Adipocyte (in vitro differentiated cells): ENCODE data around the gene NOL4L.

Experiments used
- DNase-seq: peaks from one replicate; pipeline ENCODE4 v3.0.0-alpha.2; 2015; ENCODE audit warnings: low read depth
- H3K27me3 ChIP-seq: replicated peaks from 2 replicates; pipeline ENCODE4 v1.7.0; 2013; ENCODE audit warnings: mild to moderate bottlenecking, low read length, moderate library complexity; ENCODE audit not compliant: control insufficient read depth, insufficient read depth
- H3K36me3 ChIP-seq: 2 replicates; pipeline ENCODE4 v1.7.0; 2013; ENCODE audit warnings: low read length, mild to moderate bottlenecking, moderate library complexity; ENCODE audit not compliant: control insufficient read depth, insufficient read depth, severe bottlenecking
- H3K4me1 ChIP-seq: 2 replicates; pipeline ENCODE4 v1.7.0; 2013; ENCODE audit warnings: mild to moderate bottlenecking, low read length, moderate library complexity; ENCODE audit not compliant: control insufficient read depth, insufficient read depth
- H3K4me3 ChIP-seq: 2 replicates; pipeline ENCODE4 v1.7.0; 2013; ENCODE audit warnings: mild to moderate bottlenecking, low read length, moderate library complexity
- H3K9ac ChIP-seq: 2 replicates; pipeline ENCODE4 v1.7.0; 2013; ENCODE audit warnings: mild to moderate bottlenecking, low read length, moderate library complexity
- H3K9me3 ChIP-seq: 2 replicates; pipeline ENCODE4 v1.7.0; 2013; ENCODE audit warnings: mild to moderate bottlenecking, low read length, moderate library complexity; ENCODE audit not compliant: control insufficient read depth

The NOL4L gene

DNA sequence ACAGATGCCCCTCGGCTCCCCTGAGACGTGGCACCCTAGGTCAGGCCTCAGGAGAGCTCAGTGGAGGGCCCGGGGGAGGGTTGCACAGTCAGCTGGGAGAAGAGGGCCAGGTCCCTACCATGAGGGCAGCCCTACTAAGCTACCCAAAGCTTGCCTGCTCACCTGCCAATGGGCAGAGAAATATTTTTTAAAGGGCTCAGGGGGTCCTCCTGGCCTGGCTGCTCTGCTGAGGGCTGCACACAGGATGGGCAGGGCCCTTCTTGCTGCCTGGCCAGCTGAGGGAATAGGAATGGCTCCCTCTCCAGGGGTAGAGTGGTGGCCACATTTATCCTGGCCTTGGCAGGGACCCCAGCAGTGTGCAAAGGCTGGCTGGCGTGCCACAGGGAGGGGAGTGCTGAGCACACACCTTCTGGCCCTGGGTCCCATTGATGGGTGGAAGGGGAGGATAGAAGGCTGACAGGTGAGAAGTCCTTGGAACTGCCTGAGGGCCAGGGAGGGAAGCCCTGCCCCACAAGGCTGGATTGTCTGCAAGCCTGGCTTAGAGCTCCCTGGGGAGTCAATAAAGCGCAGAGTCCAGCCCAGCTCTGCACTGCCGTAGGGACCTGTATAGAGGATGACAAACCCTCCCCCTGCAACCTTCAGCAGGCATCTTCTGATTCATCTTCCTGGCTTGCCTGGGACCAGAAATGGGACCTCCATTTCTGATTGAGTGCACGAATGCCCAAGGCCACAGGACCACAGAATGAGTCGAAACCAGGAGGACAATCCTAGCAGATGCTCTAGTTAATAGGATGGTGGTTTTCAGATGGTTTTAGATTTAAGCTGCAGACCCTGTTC lies 62.1 kb downstream of the NOL4L start:
- no peak for DNase-seq
- Histone ChIP-seq H3K9ac (no peak overlapping the region), H3K9me3 (no peaks in the 10 kb centered on the region), H3K36me3 (no peaks in the 10 kb centered on the region), H3K27me3 (peaks cover 10% of the 10 kb centered on the region), H3K4me3 (no peak overlapping the region), H3K4me1 (peaks cover 8% of the 10 kb centered on the region)

DNA sequence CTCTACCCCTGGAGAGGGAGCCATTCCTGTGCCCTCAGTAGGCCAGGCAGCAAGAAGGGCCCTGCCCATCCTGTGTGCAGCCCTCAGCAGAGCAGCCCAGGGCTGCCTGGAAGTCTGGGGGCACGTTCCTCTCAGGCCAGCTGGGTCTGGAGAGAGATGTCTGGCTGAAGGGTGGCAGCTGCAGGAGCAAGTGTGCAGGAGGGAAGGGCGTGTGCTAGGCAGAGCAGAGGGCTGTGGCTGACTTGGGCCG lies 62.7 kb downstream of the NOL4L start:
- Histone ChIP-seq H3K36me3 (no peaks in the 10 kb centered on the region), H3K27me3 (peaks cover 9% of the 10 kb centered on the region), H3K9ac (no peak overlapping the region), H3K4me1 (peaks cover 4% of the 10 kb centered on the region), H3K4me3 (no peak overlapping the region), H3K9me3 (no peaks in the 10 kb centered on the region)
- DNase-seq = no peak

DNA sequence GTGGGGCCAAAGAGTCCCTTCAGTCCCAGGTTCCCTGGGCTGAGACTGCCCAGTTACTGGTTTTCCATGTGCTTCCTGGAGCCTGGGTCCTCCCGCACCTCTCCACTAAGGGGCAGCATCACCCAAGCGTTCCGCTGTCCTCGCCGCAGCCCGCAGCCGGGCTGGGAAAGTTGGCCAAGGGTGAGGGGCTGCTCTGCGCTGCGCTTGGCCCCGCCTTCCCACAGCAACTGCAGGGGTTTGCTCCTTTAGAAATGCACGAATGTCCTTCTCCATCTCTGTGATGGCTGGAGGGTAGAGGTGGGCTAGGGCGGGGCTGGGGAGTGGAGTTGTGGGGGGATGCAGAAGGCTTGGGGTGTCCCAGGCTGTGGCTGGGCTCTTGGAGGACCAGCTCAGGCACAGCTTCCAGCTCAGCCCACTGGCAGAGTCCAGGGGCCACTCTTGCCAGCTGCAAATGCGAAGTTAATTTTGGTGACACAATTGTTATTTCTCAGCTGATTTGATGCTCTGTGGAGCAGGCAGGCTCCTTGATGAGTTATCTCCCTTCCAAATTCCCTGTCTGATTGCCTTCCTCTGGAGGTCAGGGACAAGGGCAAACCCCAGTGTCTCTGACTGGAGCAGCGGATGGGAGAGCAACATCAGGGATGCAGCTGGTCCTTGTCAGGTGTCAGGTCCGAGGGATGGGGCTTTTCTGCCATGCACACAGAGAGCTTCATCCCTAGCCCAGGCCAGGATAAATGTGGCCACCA lies 63.2 kb downstream of the NOL4L start:
- Histone ChIP-seq H3K27me3 (peaks cover 4% of the 10 kb centered on the region), H3K9ac (no peak overlapping the region), H3K4me3 (no peak overlapping the region), H3K4me1 (no peaks in the 10 kb centered on the region), H3K9me3 (no peaks in the 10 kb centered on the region), H3K36me3 (no peaks in the 10 kb centered on the region)
- DNase-seq = peak; percentile 82

GRCh38 chr20:32520927-32521203 lies 64.3 kb downstream of the NOL4L start:
- no peaks in the 10 kb centered on the region for H3K4me1 ChIP-seq
- H3K4me3 ChIP-seq = no peak overlapping the region
- H3K36me3 ChIP-seq = no peaks in the 10 kb centered on the region

GRCh38 chr20:32519381-32519730 lies 65.8 kb downstream of the NOL4L start:
- no peaks in the 10 kb centered on the region for H3K9me3 ChIP-seq
- no peak overlapping the region for H3K4me3 ChIP-seq
- no peaks in the 10 kb centered on the region for H3K4me1 ChIP-seq
- no peak overlapping the region for H3K9ac ChIP-seq
- no peaks in the 10 kb centered on the region for H3K27me3 ChIP-seq
- H3K36me3 ChIP-seq = no peaks in the 10 kb centered on the region
- DNase-seq = no peak

More at GRCh38 chr20:32520927-32521203, 64.3 kb downstream of the NOL4L start:
- H3K27me3 ChIP-seq = no peaks in the 10 kb centered on the region
- H3K9me3 ChIP-seq = no peaks in the 10 kb centered on the region
- no peak for DNase-seq
- H3K9ac ChIP-seq = no peak overlapping the region

DNA sequence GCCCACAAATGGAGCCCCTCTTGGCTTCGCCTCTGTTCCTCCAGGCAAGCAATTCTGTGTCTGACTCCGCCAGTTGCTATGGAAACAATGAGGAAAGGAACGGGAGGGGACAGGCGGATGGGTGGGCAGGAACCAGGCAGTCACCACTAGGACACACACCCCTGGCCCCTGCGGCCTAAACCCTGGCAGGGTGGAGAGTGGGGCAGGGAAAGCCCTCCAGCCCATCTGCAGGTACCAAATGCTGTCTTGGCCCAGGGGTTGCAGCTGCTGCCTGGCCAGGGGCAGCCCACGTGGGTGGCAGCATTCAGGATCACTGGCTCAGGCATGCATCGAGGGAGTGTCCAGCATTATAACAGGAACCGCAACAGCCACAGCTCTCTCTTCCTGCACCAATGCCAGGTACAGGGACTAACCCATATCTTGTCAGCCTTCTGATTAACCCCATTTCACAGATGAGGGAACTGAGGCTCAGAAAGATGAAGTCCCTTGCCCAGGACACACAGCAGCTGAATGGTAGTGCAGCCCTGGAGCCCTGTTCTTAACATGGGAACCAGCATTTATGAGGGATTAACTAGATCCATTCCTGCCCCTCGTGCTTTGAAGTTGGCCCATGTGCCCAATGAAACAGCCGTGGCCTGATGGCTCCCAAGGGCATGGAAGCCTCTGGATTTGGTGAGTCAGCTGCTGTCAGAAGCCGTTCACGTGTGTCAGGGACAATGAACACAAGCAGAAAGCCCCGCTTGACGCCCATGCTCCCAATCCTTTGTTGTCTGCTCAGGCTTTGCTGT lies 66.3 kb downstream of the NOL4L start:
- no peak for DNase-seq
- no peaks in the 10 kb centered on the region for H3K27me3 ChIP-seq
- H3K4me1 ChIP-seq = no peaks in the 10 kb centered on the region
- no peaks in the 10 kb centered on the region for H3K9me3 ChIP-seq
- H3K36me3 ChIP-seq = no peaks in the 10 kb centered on the region
- H3K9ac ChIP-seq = no peak overlapping the region
- H3K4me3 ChIP-seq = no peak overlapping the region

DNA sequence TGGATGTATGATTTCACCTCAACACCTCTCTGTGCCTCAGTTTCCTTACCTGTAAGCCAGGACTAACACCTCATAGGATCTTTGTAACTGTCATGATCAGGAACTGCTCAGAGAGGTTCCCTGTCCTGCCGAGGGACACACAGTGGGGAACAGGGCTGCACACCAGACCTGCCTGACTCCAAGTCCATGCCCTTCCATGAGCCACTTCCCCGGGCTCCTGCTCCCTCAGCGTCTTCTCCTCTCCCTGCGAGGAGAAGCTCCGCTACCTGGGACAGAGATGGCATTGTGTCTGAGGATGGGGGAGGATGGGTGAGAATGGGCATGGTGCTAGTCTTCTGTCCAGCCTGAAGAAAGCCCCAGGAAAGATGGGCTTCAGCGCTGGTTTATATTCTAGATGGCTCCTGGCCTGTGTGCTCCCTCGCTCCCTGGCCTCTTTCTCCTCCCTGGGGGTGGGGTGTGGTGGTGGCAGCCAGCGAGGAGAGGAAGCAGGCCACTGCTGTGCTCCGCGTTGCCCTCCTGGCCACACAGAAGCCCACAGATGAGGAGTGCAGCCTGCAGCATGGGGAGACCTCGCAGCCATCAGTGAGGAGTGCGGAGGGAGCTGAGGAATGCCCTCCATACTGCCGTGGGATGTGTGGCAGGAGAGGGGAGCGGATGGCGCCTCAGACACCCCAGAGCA lies 67.1 kb downstream of the NOL4L start:
- Histone ChIP-seq H3K4me1 (no peaks in the 10 kb centered on the region), H3K9me3 (no peaks in the 10 kb centered on the region), H3K4me3 (no peak overlapping the region), H3K36me3 (no peaks in the 10 kb centered on the region), H3K27me3 (no peaks in the 10 kb centered on the region), H3K9ac (no peak overlapping the region)
- no peak for DNase-seq

GRCh38 chr20:32517518-32517873 lies 67.6 kb downstream of the NOL4L start:
- DNase-seq = no peak
- Histone ChIP-seq H3K36me3 (no peaks in the 10 kb centered on the region), H3K9me3 (no peaks in the 10 kb centered on the region), H3K4me3 (no peak overlapping the region), H3K27me3 (no peaks in the 10 kb centered on the region), H3K4me1 (no peaks in the 10 kb centered on the region), H3K9ac (no peak overlapping the region)

DNA sequence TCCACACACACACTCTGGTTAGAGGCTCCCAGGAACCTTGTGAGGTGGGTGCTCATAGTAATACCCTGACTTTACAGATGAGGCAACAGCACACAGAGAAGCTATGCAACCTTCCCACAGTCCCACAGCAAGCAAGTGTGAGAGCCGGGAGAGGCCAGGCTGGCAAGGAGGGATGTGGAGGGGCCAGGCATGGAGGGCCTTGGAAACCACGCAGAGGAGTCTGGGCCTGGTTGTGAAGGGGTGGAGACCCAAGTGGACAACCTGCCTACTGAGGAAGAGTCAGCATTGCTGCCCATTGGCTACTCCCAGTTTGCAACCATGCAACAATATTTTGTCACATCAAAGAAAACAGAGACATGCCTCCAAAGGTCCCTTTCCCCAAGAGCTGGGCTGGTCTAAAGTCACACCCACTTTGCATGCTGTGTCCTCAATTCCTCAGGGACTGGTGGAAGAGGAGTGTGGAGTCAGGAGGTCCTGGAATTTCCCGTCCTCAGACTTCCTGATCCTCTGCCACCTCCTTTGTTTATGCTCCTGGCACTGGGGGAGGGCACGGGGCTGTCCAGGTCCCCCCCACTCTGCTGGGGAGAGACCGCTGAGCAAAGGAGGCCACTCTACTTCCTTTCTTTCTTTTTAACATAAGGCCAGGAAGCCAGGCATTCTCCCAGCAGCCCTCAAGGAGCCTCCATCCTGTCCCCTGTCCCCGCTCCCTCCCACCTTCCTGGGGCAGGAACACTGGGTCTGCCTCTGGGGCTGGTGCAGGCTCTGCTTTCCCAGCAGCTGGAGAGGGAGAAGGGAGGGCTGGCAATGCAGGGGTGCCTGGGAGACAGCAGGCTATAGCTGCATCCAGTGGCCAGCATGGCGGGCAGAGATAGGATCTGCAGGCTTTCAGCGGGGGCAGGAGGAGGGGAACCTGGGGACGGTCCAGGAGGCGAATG lies 68.3 kb downstream of the NOL4L start:
- H3K27me3 ChIP-seq = no peaks in the 10 kb centered on the region
- H3K9me3 ChIP-seq = no peaks in the 10 kb centered on the region
- no peaks in the 10 kb centered on the region for H3K36me3 ChIP-seq
- no peak for DNase-seq
- H3K4me3 ChIP-seq = no peak overlapping the region
- H3K9ac ChIP-seq = no peak overlapping the region
- H3K4me1 ChIP-seq = no peaks in the 10 kb centered on the region

DNA sequence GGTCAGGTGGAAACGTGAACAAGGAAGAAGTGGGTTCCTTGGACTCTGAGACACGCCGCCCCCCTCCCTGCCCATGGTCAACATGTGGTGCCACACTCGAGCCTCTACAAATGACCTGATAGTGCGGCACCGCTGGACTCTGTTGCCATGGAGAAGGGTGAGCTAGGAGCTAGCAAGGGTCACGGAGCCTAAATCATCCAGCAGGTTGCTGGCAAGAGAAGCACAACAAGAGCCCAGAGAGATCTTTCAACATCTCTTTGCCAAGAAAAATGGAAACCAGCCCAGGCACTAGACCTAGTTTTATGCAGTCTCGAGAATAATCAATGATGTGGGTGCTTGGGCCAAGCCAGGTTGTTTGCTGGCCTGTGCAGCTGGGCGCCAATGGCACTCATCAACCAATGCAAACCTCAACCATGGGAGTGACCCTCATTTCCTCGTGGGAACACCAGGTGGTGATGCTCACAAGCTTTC lies 69.5 kb downstream of the NOL4L start:
- Histone ChIP-seq H3K4me1 (no peaks in the 10 kb centered on the region), H3K4me3 (no peak overlapping the region), H3K27me3 (no peaks in the 10 kb centered on the region), H3K9me3 (no peaks in the 10 kb centered on the region), H3K9ac (no peak overlapping the region), H3K36me3 (no peaks in the 10 kb centered on the region)
- DNase-seq = no peak
